Neuronal stem cell (in vitro differentiated cells): ENCODE measurements around the gene ULK3.
A peak's percentile ranks its signal among the peaks of the same experiment; 100 is the strongest.

Experiments used
- DNase-seq: peaks from one replicate; pipeline ENCODE4 v3.0.0-alpha.2; 2013; ENCODE audit warnings: low spot score
- H2AFZ ChIP-seq: one replicate; pipeline ENCODE4 v1.6.1; 2013; ENCODE audit warnings: mild to moderate bottlenecking, low read length, inconsistent platforms
- H2AK5ac ChIP-seq: 2 replicates; pipeline ENCODE4 v1.6.1; 2013; ENCODE audit warnings: low read depth, mild to moderate bottlenecking, inconsistent platforms, low read length, moderate library complexity, mixed read lengths
- H2BK120ac ChIP-seq: 2 replicates; pipeline ENCODE4 v1.6.1; 2013; ENCODE audit warnings: low read depth, mild to moderate bottlenecking, inconsistent platforms, low read length, moderate library complexity, mixed read lengths
- H2BK12ac ChIP-seq: one replicate; pipeline ENCODE4 v1.6.1; 2013; ENCODE audit warnings: low read length, inconsistent platforms
- H2BK15ac ChIP-seq: 2 replicates; pipeline ENCODE4 v1.6.1; 2013; ENCODE audit warnings: mild to moderate bottlenecking, low read length, inconsistent platforms, mixed read lengths
- H2BK5ac ChIP-seq: one replicate; pipeline ENCODE4 v1.6.1; 2013; ENCODE audit warnings: inconsistent platforms, mild to moderate bottlenecking, low read length, moderate library complexity
- H3K14ac ChIP-seq: one replicate; pipeline ENCODE4 v1.6.1; 2013; ENCODE audit warnings: low read length, inconsistent platforms
- H3K18ac ChIP-seq: 2 replicates; pipeline ENCODE4 v1.6.1; 2013; ENCODE audit warnings: low read length, inconsistent platforms
- H3K23ac ChIP-seq: 2 replicates; pipeline ENCODE4 v1.6.1; 2013; ENCODE audit warnings: low read depth, mild to moderate bottlenecking, mixed read lengths, low read length, inconsistent platforms; ENCODE audit not compliant: poor library complexity
- H3K27ac ChIP-seq: replicated peaks from 3 replicates; pipeline ENCODE4 v1.5.1; 2013; ENCODE audit warnings: low read length, inconsistent platforms
- H3K27me3 ChIP-seq, 3 experiments: 2 replicates each; pipeline ENCODE4 v1.6.1; 2013; ENCODE audit warnings: low read length in 3 of 3, mild to moderate bottlenecking in 2 of 3, inconsistent platforms in 1 of 3, low read depth in 1 of 3, mixed read lengths in 1 of 3, moderate library complexity in 1 of 3; ENCODE audit not compliant: control insufficient read depth in 3 of 3, insufficient read depth in 3 of 3
- H3K36me3 ChIP-seq, 2 donors: replicated peaks in 1 of 2; 2 replicates each; pipeline ENCODE4 v1.6.1; 2013; ENCODE audit warnings: low read length in 2 of 2; ENCODE audit not compliant: control insufficient read depth in 2 of 2, insufficient read depth in 2 of 2
- H3K4ac ChIP-seq: 2 replicates; pipeline ENCODE4 v1.6.1; 2013; ENCODE audit warnings: inconsistent platforms, mild to moderate bottlenecking, low read length, moderate library complexity
- H3K4me1 ChIP-seq, 2 donors: 1 replicate in 1 of 2; 2 replicates in 1 of 2; pipeline ENCODE4 v1.6.1; 2013; ENCODE audit warnings: low read length in 2 of 2, low read depth in 1 of 2; ENCODE audit not compliant: control insufficient read depth in 2 of 2, insufficient read depth in 1 of 2
- H3K4me2 ChIP-seq: one replicate; pipeline ENCODE4 v1.6.1; 2013; ENCODE audit warnings: mild to moderate bottlenecking, low read length, inconsistent platforms; ENCODE audit not compliant: insufficient read depth, poor library complexity, severe bottlenecking
- H3K4me3 ChIP-seq, 2 donors: 2 replicates each; pipeline ENCODE4 v1.5.1; 2013; ENCODE audit warnings: low read length in 2 of 2, mild to moderate bottlenecking in 2 of 2, inconsistent platforms in 1 of 2, moderate library complexity in 1 of 2
- H3K79me1 ChIP-seq: one replicate; pipeline ENCODE4 v1.6.1; 2013; ENCODE audit warnings: low read depth, mild to moderate bottlenecking, inconsistent platforms, low read length, moderate library complexity
- H3K9ac ChIP-seq: one replicate; pipeline ENCODE4 v1.6.1; 2013; ENCODE audit warnings: mild to moderate bottlenecking, low read depth, low read length, inconsistent platforms; ENCODE audit not compliant: poor library complexity
- H3K9me3 ChIP-seq, 2 donors: replicated peaks in 1 of 2; 2 replicates each; pipeline versions ENCODE3 to v1.6.1; 2013; ENCODE audit warnings: low read length in 2 of 2, mild to moderate bottlenecking in 2 of 2, inconsistent platforms in 1 of 2, low read depth in 1 of 2, mixed read lengths in 1 of 2, moderate library complexity in 1 of 2; ENCODE audit not compliant: control insufficient read depth in 2 of 2, insufficient read depth in 1 of 2
- H4K8ac ChIP-seq: one replicate; pipeline ENCODE4 v1.6.1; 2013; ENCODE audit warnings: low read depth, mild to moderate bottlenecking, inconsistent platforms, low read length, moderate library complexity
- H4K91ac ChIP-seq: one replicate; pipeline ENCODE4 v1.6.1; 2013; ENCODE audit warnings: low read length, low read depth, mild to moderate bottlenecking, inconsistent platforms; ENCODE audit not compliant: poor library complexity
- WGBS, 2 donors: extraction: QIAGEN DNeasy Blood & Tissue Kit; methylation state at CpG; one replicate each; pipeline ENCODE4 v1.1.7; 2013; ENCODE audit warnings: missing lambda C conversion rate in 2 of 2, mixed read lengths in 1 of 2; ENCODE audit not compliant: insufficient read length in 2 of 2, insufficient replicate concordance in 1 of 2; ENCODE audit errors: extremely low coverage in 2 of 2; 5-methylcytosine and 5-hydroxymethylcytosine counted together

ULK3 gene

DNA sequence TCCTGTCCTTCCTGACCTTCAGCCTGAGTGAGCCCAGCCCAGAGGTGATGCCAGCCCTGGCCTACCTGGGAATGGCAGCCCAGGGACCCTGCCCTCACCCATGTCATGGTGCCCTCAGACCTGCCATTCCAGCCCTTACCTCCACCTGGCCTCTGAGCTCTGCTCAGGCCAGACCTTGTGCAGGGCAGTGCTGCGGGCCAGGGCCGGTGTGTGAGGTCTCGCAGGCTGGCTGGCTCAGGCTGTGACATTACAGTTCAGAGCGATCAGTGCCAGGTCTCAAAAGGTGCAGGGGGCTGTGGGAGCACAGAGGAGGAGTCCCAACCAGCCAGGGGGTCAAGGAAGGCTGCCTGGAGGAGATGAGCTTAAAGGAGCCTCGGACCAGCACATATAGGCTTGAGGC, 22.9 kb downstream of the ULK3 start:
- Histone ChIP-seq H2BK5ac (no peak overlapping the region), H3K27me3 (peaks cover 0 to 60% (median 4%) of the 10 kb centered on the region in 3 experiments), H3K4me2 (no peak overlapping the region), H3K4ac (no peak overlapping the region), H3K14ac (peak overlapping the region; percentile 49), H3K79me1 (no peaks in the 10 kb centered on the region), H2BK12ac (peak overlapping the region; percentile 53), H2AFZ (no peak overlapping the region), H3K9me3 (no peaks in the 10 kb centered on the region), H3K27ac (no peak overlapping the region), H3K4me1 (peaks cover 6 to 16% of the 10 kb centered on the region in 2 donors), H2AK5ac (peak overlapping the region; percentile 49), H3K9ac (no peak overlapping the region), H4K91ac (peak overlapping the region; percentile 85), H3K4me3 (no peak overlapping the region), H2BK120ac (no peak overlapping the region), H3K36me3 (no peaks in the 10 kb centered on the region), H4K8ac (no peak overlapping the region), H3K23ac (peak overlapping the region; percentile 76), H2BK15ac (no peak overlapping the region), H3K18ac (peak overlapping the region; percentile 49)
- WGBS, 2 donors = no CpG with 5 or more reads among the region's 5 CpGs
- DNase-seq = no peak

DNA sequence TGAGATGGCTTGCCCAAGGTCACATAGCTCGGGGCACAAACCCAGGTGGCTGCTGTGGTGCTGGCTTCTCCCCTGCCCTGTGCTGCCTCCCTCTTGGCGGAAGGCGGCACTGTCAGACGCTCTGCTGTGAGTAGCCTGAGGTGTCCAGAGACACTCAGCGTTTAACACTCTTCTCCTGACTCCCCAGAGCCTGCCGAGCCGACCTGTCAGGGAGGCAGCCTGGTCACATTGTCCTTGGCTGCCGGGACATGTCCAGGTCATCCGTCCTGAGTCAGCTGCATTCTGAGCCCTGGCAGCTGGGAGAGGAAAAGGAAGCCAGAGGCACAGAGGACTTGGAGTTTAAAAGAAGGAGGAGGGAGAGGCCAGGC, 25.6 kb downstream of the ULK3 start:
- Histone ChIP-seq H2AFZ (no peak overlapping the region), H3K79me1 (no peaks in the 10 kb centered on the region), H3K27ac (no peak overlapping the region), H3K9me3 (no peaks in the 10 kb centered on the region), H2BK5ac (no peak overlapping the region), H3K9ac (no peak overlapping the region), H4K8ac (no peak overlapping the region), H3K4me1 (peaks cover 6 to 16% of the 10 kb centered on the region in 2 donors), H3K4ac (no peak overlapping the region), H3K4me3 (no peak overlapping the region), H3K4me2 (no peak overlapping the region), H3K36me3 (no peaks in the 10 kb centered on the region), H3K23ac (no peak overlapping the region), H4K91ac (no peak overlapping the region), H3K14ac (peak overlapping the region; percentile 21), H2BK12ac (no peak overlapping the region), H2BK15ac (no peak overlapping the region), H2BK120ac (no peak overlapping the region), H2AK5ac (no peak overlapping the region), H3K27me3 (peaks cover 0 to 33% (median 0%) of the 10 kb centered on the region in 3 experiments), H3K18ac (peak overlapping the region; percentile 64)
- DNase-seq = no peak
- no CpG with 5 or more reads among the region's 9 CpGs for WGBS, 2 donors

DNA sequence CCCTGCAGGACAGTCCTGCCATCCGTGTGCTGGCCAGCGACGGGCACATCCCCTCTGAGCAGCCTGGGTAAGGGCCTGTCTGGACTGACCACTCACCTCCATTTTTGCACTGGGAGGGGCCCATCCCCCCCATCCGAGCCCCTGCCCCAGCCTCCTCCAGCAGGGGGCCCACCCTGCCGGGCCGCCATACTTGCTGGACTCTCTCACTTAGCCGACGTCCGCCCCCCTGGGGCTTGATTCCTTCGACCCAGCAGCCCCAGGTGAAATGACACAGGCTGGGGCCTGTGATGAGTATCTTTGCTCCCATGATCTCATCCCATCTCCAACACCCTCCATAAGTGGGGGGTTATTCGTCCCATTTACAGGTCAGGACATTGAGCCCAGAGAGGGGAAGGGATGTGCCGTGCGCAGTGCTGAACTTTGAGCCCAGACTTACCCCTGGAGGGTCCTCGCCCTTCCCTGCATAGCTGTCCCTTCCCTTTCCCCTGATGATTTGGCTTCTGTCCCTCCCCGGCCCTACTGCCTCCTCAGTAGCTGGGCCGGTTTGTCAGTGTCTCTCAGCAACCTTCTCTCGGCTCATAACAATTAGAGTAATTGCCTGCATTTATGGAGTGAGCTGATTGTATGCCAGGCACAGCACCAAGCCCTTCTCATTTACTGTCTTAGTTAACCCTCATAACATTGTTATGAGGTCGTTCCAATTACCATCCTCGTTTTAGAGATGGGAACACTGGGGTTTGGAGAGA, 26.2 kb downstream of the ULK3 start:
- no peaks in the 10 kb centered on the region for H3K9me3 ChIP-seq
- no peak overlapping the region for H3K4me2 ChIP-seq
- no peak overlapping the region for H3K27ac ChIP-seq
- H3K36me3 ChIP-seq = no peaks in the 10 kb centered on the region
- H3K4me3 ChIP-seq = no peak overlapping the region
- no peak overlapping the region for H3K9ac ChIP-seq
- no peak overlapping the region for H2BK12ac ChIP-seq
- H3K4me1 ChIP-seq = peaks cover 6 to 15% of the 10 kb centered on the region in 2 donors
- H4K8ac ChIP-seq = no peak overlapping the region
- peak overlapping the region; percentile 71 for H3K14ac ChIP-seq
- H3K23ac ChIP-seq = peak overlapping the region; percentile 73
- H2BK120ac ChIP-seq = no peak overlapping the region
- H2BK15ac ChIP-seq = no peak overlapping the region
- H2BK5ac ChIP-seq = no peak overlapping the region
- H2AFZ ChIP-seq = no peak overlapping the region
- H3K27me3 ChIP-seq = peaks cover 0 to 30% (median 0%) of the 10 kb centered on the region in 3 experiments
- H4K91ac ChIP-seq = no peak overlapping the region
- H3K4ac ChIP-seq = no peak overlapping the region
- H3K79me1 ChIP-seq = no peaks in the 10 kb centered on the region
- H2AK5ac ChIP-seq = peak overlapping the region; percentile 84
- peak overlapping the region; percentile 87 for H3K18ac ChIP-seq
- DNase-seq = no peak
- WGBS, 2 donors = no CpG with 5 or more reads among the region's 19 CpGs

DNA sequence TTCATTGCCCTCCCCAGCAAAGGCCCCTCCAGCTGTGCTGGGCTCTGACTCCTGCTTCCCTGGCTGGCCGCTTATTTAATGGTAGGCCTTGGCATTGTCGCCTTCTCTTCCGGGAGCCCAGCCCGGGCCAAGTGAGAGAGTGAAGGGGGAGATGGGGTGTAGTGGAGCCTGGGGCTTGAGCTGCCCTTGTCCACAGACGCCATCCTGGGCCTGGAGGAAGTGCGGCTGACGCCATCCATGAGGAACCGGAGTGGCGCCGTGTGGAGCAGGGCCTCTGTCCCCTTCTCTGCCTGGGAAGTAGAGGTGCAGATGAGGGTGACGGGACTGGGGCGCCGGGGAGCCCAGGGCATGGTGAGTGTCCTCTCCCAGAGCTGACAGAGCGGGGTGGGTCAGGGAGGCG, 27.0 kb downstream of the ULK3 start:
- Histone ChIP-seq H3K14ac (peak overlapping the region; percentile 71), H2BK5ac (no peak overlapping the region), H2AK5ac (peak overlapping the region; percentile 84), H2BK15ac (no peak overlapping the region), H3K4me2 (no peak overlapping the region), H3K27ac (no peak overlapping the region), H3K79me1 (no peaks in the 10 kb centered on the region), H3K18ac (peak overlapping the region; percentile 87), H4K91ac (no peak overlapping the region), H2AFZ (no peak overlapping the region), H3K9ac (peak overlapping the region; percentile 44), H3K36me3 (no peaks in the 10 kb centered on the region), H3K4me1 (peaks cover 3 to 9% of the 10 kb centered on the region in 2 donors), H3K9me3 (no peaks in the 10 kb centered on the region), H3K27me3 (peaks cover 0 to 22% (median 0%) of the 10 kb centered on the region in 3 experiments), H3K4me3 (no peak overlapping the region), H2BK12ac (peak overlapping the region; percentile 58), H3K23ac (peak overlapping the region; percentile 52), H3K4ac (peak overlapping the region; percentile 23), H4K8ac (peak overlapping the region; percentile 43), H2BK120ac (peak overlapping the region; percentile 81)
- WGBS, 2 donors = no CpG with 5 or more reads among the region's 15 CpGs
- no peak for DNase-seq
